BE2C (cell line): ENCODE measurements around the gene RBM14.

ENCODE experiments used
- DNase-seq: peaks from one replicate; pipeline ENCODE4 v3.0.0-alpha.2; 2020
- H3K27me3 ChIP-seq: fragments of 250-450 bp; sonication (Bioruptor Pico); 2 replicates; pipeline ENCODE4 v1.5.1; 2020; ENCODE audit warnings: mild to moderate bottlenecking
- H3K36me3 ChIP-seq: fragments of 250-450 bp; sonication (Bioruptor Pico); 2 replicates; pipeline ENCODE4 v1.5.1; 2020; ENCODE audit warnings: mild to moderate bottlenecking
- H3K4me1 ChIP-seq: fragments of 250-450 bp; sonication (Bioruptor Pico); 2 replicates; pipeline ENCODE4 v1.5.1; 2020
- H3K4me3 ChIP-seq: 2 replicates; pipeline ENCODE4 v1.5.1; 2011; ENCODE audit warnings: low read depth, low read length
- H3K9me3 ChIP-seq: fragments of 250-450 bp; sonication (Bioruptor Pico); 2 replicates; pipeline ENCODE4 v1.5.1; 2020
- CTCF ChIP-seq: IDR thresholded peaks from 2 replicates; pipeline ENCODE4 v1.5.1; 2012; ENCODE audit warnings: mild to moderate bottlenecking, low read depth, low read length

Gene RBM14

GRCh38 chr11:66649903-66650302 is 33.5 kb downstream of the RBM14 start:
- H3K27me3 ChIP-seq, result no peaks in the 10 kb centered on the region
- no peaks in the 10 kb centered on the region for H3K9me3 ChIP-seq
- DNase-seq, result no peak
- TF ChIP-seq CTCF, result no peak
- H3K4me3 ChIP-seq, result no peak overlapping the region
- no peaks in the 10 kb centered on the region for H3K4me1 ChIP-seq
- H3K36me3 ChIP-seq, result peaks cover 94% of the 10 kb centered on the region

- Histone ChIP-seq H3K9me3 (no peaks in the 10 kb centered on the region), H3K4me3 (no peak overlapping the region), H3K4me1 (no peaks in the 10 kb centered on the region), H3K36me3 (peaks cover 88% of the 10 kb centered on the region), H3K27me3 (no peaks in the 10 kb centered on the region)
- DNase-seq, result no peak
- no peak for TF ChIP-seq CTCF
Measured at GRCh38 chr11:66651016-66651415, 34.6 kb downstream of the RBM14 start.

- Histone ChIP-seq H3K4me3 (no peak overlapping the region), H3K36me3 (peaks cover 84% of the 10 kb centered on the region)
- no peak for DNase-seq
Measured at GRCh38 chr11:66652651-66653050, 36.2 kb downstream of the RBM14 start.

GRCh38 chr11:66653123-66653522 is 36.7 kb downstream of the RBM14 start:
- DNase-seq, result no peak
- Histone ChIP-seq H3K4me3 (no peak overlapping the region), H3K36me3 (peaks cover 84% of the 10 kb centered on the region), H3K27me3 (no peaks in the 10 kb centered on the region), H3K4me1 (no peaks in the 10 kb centered on the region), H3K9me3 (no peaks in the 10 kb centered on the region)
- TF ChIP-seq CTCF, result no peak

More at GRCh38 chr11:66652651-66653050, 36.2 kb downstream of the RBM14 start:
- no peak for TF ChIP-seq CTCF
- Histone ChIP-seq H3K4me1 (no peaks in the 10 kb centered on the region), H3K27me3 (no peaks in the 10 kb centered on the region), H3K9me3 (no peaks in the 10 kb centered on the region)

- H3K4me3 ChIP-seq, result no peak overlapping the region
- no peak for TF ChIP-seq CTCF
- no peaks in the 10 kb centered on the region for H3K4me1 ChIP-seq
- no peaks in the 10 kb centered on the region for H3K9me3 ChIP-seq
- DNase-seq, result no peak
- peaks cover 75% of the 10 kb centered on the region for H3K36me3 ChIP-seq
- no peaks in the 10 kb centered on the region for H3K27me3 ChIP-seq
Measured at GRCh38 chr11:66659763-66660162, 43.3 kb downstream of the RBM14 start.

GRCh38 chr11:66663741-66664296 is 47.4 kb downstream of the RBM14 start:
- no peaks in the 10 kb centered on the region for H3K9me3 ChIP-seq
- H3K36me3 ChIP-seq, result peaks cover 83% of the 10 kb centered on the region
- no peak for TF ChIP-seq CTCF
- DNase-seq, result no peak
- H3K4me1 ChIP-seq, result no peaks in the 10 kb centered on the region
- no peak overlapping the region for H3K4me3 ChIP-seq
- no peaks in the 10 kb centered on the region for H3K27me3 ChIP-seq
